GM13976 (cell line): ENCODE measurements around the gene FRY.

Source experiments
- DNase-seq: peaks from one replicate; pipeline ENCODE4 v3.0.0; 2012; ENCODE audit warnings: low spot score
- in situ Hi-C: fragments of 300-500 bp; cut with MboI; formaldehyde crosslinking; loops from one replicate; pipeline ENCODE4 v1.12.0; 2022; ENCODE audit warnings: low sequenced_read_pairs, mixed read lengths, inconsistent platforms; ENCODE audit not compliant: unreplicated experiment
- TF ChIP-seq, protein P1 (sequence below): IDR thresholded peaks from 2 replicates; pipeline ENCODE4 v1.5.1; 2012; ENCODE audit warnings: borderline replicate concordance, mild to moderate bottlenecking; ENCODE audit not compliant: insufficient read depth; ENCODE audit errors: extremely low read depth, missing control alignments, control extremely low read depth

The FRY gene

DNA sequence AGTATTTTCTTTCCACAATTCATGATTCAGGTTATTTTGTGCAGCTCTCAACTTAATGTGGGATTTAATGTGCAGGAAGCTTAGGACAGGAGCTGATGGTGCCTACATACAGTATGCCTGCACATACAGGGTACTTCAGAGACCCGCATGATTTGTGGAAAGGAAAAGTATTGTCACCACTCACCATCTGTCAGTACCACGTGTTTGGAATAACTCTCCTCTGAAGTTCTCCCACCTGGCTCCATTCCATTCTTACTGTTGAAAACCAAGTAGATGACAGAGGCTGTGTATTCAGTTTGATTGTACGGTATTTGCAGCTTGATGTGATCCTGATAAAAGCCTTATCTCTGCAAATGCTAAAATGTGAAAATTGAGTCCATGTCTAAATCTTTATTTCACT, 197.9 kb downstream of the FRY start:
- no peak for DNase-seq
- TF ChIP-seq, protein P1, sequence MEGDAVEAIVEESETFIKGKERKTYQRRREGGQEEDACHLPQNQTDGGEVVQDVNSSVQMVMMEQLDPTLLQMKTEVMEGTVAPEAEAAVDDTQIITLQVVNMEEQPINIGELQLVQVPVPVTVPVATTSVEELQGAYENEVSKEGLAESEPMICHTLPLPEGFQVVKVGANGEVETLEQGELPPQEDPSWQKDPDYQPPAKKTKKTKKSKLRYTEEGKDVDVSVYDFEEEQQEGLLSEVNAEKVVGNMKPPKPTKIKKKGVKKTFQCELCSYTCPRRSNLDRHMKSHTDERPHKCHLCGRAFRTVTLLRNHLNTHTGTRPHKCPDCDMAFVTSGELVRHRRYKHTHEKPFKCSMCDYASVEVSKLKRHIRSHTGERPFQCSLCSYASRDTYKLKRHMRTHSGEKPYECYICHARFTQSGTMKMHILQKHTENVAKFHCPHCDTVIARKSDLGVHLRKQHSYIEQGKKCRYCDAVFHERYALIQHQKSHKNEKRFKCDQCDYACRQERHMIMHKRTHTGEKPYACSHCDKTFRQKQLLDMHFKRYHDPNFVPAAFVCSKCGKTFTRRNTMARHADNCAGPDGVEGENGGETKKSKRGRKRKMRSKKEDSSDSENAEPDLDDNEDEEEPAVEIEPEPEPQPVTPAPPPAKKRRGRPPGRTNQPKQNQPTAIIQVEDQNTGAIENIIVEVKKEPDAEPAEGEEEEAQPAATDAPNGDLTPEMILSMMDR: no peak
- in situ Hi-C loops: no loop called here

DNA sequence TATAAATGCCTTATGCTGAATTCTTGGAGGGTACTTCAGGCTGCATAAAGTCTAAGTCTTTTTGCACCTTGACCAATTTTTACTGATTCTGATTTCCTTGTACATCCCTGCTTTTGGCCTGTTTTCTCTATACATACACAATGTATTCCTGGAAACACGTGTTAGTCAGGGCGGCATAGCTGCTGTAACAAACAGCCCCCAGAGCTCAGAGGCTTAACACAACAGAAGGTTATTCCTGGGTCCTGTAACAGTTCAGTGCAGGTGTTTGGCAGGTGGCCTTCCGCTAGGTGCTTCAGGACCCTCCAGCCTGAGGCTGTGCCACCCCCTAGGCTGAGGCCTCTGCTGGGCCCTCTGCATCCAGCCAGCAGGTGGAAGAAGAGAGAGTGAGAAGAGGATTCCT, 200.7 kb downstream of the FRY start:
- TF ChIP-seq, protein P1: no peak
- no peak for DNase-seq

DNA sequence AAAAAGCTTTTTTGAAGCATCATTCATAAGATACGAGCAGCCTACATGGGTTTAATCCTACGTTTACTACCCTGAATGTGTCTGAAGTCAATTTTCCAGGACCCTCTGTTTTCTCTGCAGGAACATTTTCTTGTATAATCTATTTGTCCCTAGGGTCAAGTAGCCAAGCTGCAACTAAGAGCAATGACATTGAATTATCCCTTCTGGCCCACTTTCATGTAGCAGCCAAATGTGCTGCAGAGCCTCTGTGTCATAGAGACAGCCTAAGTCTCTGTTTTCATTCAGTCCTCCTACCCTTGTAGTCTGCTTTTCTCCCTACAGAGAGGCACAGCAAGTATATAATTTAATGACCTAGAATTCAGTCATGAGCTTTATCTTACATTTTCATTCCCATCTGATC, 201.5 kb downstream of the FRY start:
- DNase-seq: no peak
- TF ChIP-seq, protein P1: no peak
- in situ Hi-C loops: no loop called here

More for the DNA sequence above, 200.7 kb downstream of the FRY start:
- in situ Hi-C loops: no loop called here

DNA sequence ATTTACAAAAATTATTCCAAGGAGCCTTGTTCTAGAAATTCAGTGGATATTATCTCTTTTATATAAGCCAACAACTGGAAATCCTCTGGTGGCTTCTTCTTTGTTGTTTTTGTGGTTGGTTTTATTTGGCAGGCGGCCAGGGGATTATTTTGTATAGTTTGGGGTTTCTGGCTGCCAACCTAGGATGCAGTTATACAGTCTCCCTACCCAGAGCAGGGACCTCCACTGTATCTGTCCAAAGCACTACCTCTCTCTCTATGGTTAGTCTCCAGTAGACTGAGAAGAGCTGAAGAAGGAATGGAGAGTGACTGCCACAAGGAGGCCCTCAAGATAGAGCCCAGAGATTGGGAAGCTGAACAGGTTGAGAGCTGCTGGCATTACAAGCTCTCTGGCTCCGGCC, 203.3 kb downstream of the FRY start:
- TF ChIP-seq, protein P1: no peak
- no peak for DNase-seq
- in situ Hi-C loops: no loop called here

DNA sequence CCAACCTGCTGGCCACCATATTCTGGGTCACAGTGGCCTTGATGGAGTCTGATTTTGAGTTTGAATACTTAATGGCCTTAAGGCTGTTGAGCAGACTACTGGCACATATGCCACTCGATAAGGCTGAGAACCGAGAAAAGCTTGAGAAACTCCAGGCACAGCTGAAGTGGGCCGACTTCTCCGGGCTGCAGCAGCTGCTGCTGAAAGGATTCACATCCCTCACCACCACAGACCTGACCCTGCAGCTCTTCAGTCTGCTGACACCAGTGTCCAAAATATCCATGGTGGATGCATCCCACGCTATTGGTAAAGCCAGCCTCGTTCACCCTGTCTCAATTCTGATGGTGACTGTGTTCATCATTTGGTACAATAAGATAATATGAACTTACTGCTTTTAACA, 206.1 kb downstream of the FRY start:
- in situ Hi-C loops: no loop called here
- TF ChIP-seq, protein P1: no peak

DNA sequence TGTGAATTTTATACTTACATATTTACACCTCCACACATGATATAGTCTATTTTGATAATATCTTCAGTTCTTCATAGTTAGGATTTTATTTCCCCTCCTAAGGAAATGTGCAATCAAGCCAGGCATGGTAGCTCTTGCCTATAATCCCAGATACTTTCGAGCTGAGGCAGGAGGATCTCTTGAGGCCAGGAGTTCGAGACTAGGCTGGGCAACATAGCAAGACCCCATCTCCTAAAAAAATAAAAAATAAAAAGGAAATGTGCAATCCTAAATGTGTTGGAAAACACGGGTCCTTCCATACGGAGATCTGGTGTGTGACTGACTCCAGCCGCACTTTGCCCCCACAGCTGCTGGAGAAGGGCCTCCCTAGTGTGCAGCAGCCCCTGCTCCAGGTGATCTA, 212.1 kb downstream of the FRY start:
- in situ Hi-C loops: no loop called here
- no peak for DNase-seq
- TF ChIP-seq, protein P1: no peak

More for the DNA sequence above, 206.1 kb downstream of the FRY start:
- no peak for DNase-seq

DNA sequence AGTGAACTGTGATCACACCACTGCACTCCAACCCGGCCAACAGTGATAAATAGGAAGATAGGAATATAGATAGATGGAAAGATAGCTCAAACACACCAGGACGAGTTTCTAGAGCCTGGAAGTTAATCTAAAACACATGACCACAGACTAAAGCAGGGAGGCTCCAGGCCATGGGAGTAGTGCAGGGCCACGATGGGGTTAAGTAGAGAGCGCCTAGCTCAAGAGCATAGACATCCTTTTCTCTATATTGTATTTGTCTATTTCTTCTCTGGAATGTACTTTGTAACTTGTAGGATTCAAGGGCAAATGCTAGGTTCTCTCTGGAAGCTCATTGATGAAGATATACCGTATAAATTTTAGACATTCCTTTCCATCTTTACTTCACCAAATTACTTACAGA, 214.0 kb downstream of the FRY start:
- in situ Hi-C loops: no loop called here
- TF ChIP-seq, protein P1: no peak
- no peak for DNase-seq
